ENCODE results near the gene CFAP52.

GRCh38 chr17:9644910-9645751 lies 68.7 kb downstream of the CFAP52 start, which contains the start of gene USP43:
- no peak for TF ChIP-seq POLR2A (IDR thresholded peaks at IDR 0.05)
- TF ChIP-seq, protein P1, sequence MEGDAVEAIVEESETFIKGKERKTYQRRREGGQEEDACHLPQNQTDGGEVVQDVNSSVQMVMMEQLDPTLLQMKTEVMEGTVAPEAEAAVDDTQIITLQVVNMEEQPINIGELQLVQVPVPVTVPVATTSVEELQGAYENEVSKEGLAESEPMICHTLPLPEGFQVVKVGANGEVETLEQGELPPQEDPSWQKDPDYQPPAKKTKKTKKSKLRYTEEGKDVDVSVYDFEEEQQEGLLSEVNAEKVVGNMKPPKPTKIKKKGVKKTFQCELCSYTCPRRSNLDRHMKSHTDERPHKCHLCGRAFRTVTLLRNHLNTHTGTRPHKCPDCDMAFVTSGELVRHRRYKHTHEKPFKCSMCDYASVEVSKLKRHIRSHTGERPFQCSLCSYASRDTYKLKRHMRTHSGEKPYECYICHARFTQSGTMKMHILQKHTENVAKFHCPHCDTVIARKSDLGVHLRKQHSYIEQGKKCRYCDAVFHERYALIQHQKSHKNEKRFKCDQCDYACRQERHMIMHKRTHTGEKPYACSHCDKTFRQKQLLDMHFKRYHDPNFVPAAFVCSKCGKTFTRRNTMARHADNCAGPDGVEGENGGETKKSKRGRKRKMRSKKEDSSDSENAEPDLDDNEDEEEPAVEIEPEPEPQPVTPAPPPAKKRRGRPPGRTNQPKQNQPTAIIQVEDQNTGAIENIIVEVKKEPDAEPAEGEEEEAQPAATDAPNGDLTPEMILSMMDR (IDR thresholded peaks at IDR 0.05), result no peak
